Keratinocyte (primary cell): ENCODE measurements around the gene NAMPT. TPM values are rescaled to one million over a fixed set of nuclear protein-coding genes. Genes with fewer than 3 reads are reported as not detected.

Source experiments
- DNase-seq: peaks from one replicate; pipeline ENCODE4 v3.0.0-alpha.2; 2011; ENCODE audit warnings: low read depth, missing footprints, low spot score
- FAIRE-seq: peaks from 2 replicates; lab custom pipeline; 2011; peaks lifted over from hg19 to GRCh38; lab: Jason Lieb, UNC
- H2AFZ ChIP-seq: 2 replicates; pipeline ENCODE4 v1.6.0; 2012; ENCODE audit warnings: low read length, control low read depth, inconsistent platforms; ENCODE audit not compliant: control insufficient read depth
- H3K27ac ChIP-seq: 2 replicates; pipeline ENCODE4 v1.5.1; 2011; ENCODE audit warnings: low read length; ENCODE audit not compliant: control insufficient read depth, insufficient read depth
- H3K27me3 ChIP-seq: 3 replicates; pipeline ENCODE4 v1.6.0; 2011; ENCODE audit warnings: low read length; ENCODE audit not compliant: control insufficient read depth, insufficient read depth; ENCODE audit errors: extremely low read depth
- H3K36me3 ChIP-seq, 2 experiments: 2 replicates in 1 of 2; 3 replicates in 1 of 2; pipeline ENCODE4 v1.5.1; 2011; ENCODE audit warnings: low read length in 2 of 2, mild to moderate bottlenecking in 1 of 2; ENCODE audit not compliant: control insufficient read depth in 2 of 2, insufficient read depth in 2 of 2; ENCODE audit errors: extremely low read depth in 1 of 2
- H3K4me1 ChIP-seq: 3 replicates; pipeline ENCODE4 v1.5.1; 2011; ENCODE audit warnings: low read length; ENCODE audit not compliant: control insufficient read depth, insufficient read depth; ENCODE audit errors: extremely low read depth
- H3K4me2 ChIP-seq: 3 replicates; pipeline ENCODE4 v1.6.0; 2011; ENCODE audit warnings: low read depth, low read length; ENCODE audit not compliant: control insufficient read depth, insufficient read depth; ENCODE audit errors: extremely low read depth
- H3K4me3 ChIP-seq, 3 experiments: fragments of 200-600 bp in 1 of 3; sonication (generic) in 1 of 3; 2 replicates in 2 of 3; 3 replicates in 1 of 3; pipeline ENCODE4 v1.5.1; 2011 to 2016; ENCODE audit warnings: low read length in 3 of 3, mild to moderate bottlenecking in 3 of 3, control low read depth in 2 of 3, inconsistent platforms in 1 of 3, low read depth in 1 of 3, mixed read lengths in 1 of 3, mixed run types in 1 of 3, moderate library complexity in 1 of 3; ENCODE audit not compliant: control insufficient read depth in 2 of 3, insufficient read depth in 2 of 3; ENCODE audit errors: extremely low read depth in 1 of 3
- H3K79me2 ChIP-seq: 2 replicates; pipeline ENCODE4 v1.6.0; 2012; ENCODE audit warnings: low read length; ENCODE audit not compliant: control insufficient read depth, insufficient read depth
- H3K9ac ChIP-seq: 3 replicates; pipeline ENCODE4 v1.6.0; 2011; ENCODE audit warnings: low read length; ENCODE audit not compliant: control insufficient read depth, insufficient read depth; ENCODE audit errors: extremely low read depth
- H3K9me1 ChIP-seq: 3 replicates; pipeline ENCODE4 v1.6.0; 2011; ENCODE audit warnings: low read length; ENCODE audit not compliant: control insufficient read depth, insufficient read depth; ENCODE audit errors: extremely low read depth
- H3K9me3 ChIP-seq: 2 replicates; pipeline ENCODE4 v1.5.1; 2012; ENCODE audit warnings: low read depth, low read length; ENCODE audit not compliant: control insufficient read depth
- H4K20me1 ChIP-seq: 3 replicates; pipeline ENCODE4 v1.6.0; 2011; ENCODE audit warnings: low read length; ENCODE audit not compliant: control insufficient read depth, insufficient read depth; ENCODE audit errors: extremely low read depth
- CTCF ChIP-seq, 3 experiments: IDR thresholded peaks in 1 of 3; conservative IDR thresholded peaks in 1 of 3; optimal IDR thresholded peaks in 1 of 3; 2 replicates in 2 of 3; 3 replicates in 1 of 3; pipeline versions ENCODE3 to v1.5.1; 2011; ENCODE audit warnings: low read length in 3 of 3, mild to moderate bottlenecking in 3 of 3, moderate library complexity in 2 of 3, control low read depth in 1 of 3, inconsistent platforms in 1 of 3; ENCODE audit not compliant: insufficient read depth in 2 of 3; ENCODE audit errors: extremely low read depth in 1 of 3
- EZH2 ChIP-seq: IDR thresholded peaks from one replicate; pipeline ENCODE4 v1.6.1; 2012; ENCODE audit warnings: inconsistent platforms, mild to moderate bottlenecking, low read length, moderate library complexity
- dilution Hi-C: fragments of 300-500 bp; cut with MboI; formaldehyde crosslinking; loops from one replicate; pipeline ENCODE4 v1.7.0; 2020; ENCODE audit warnings: low sequenced_read_pairs; ENCODE audit not compliant: extremely low pct_ligation_motif_present
- polyA plus RNA-seq, 5 experiments: library from polyadenylated mRNA; depleted of rRNA in 3 of 5; stranded (reverse) in 3 of 5; stranded (forward) in 1 of 5; unstranded in 1 of 5; fragments of >200 nt; gene quantifications; 1 replicate in 1 of 5; 2 replicates in 3 of 5; 3 replicates in 1 of 5; pipeline versions ENCODE4 v1.2.1 to v1.2.3, GENCODE V29; 2011 to 2012; ENCODE audit warnings: missing spikeins in 2 of 5, low read depth in 1 of 5, low replicate concordance in 1 of 5

Gene NAMPT
- polyA plus RNA-seq, 1 donor (not counting 4 experiments of a cell fraction or from before 2014, with no cell fraction given): 94.2 TPM

- no peak overlapping the region for H3K4me2 ChIP-seq
- H3K36me3 ChIP-seq: no peaks in the 10 kb centered on the region
- no peaks in the 10 kb centered on the region for H4K20me1 ChIP-seq
- no peaks in the 10 kb centered on the region for H3K9me1 ChIP-seq
- no peak overlapping the region for H3K9ac ChIP-seq
- H3K27ac ChIP-seq: no peak overlapping the region
- H3K9me3 ChIP-seq: no peaks in the 10 kb centered on the region
- dilution Hi-C loops: no loop called here
- H3K27me3 ChIP-seq: no peaks in the 10 kb centered on the region
- no peak overlapping the region for H2AFZ ChIP-seq
- FAIRE-seq (no peak), DNase-seq (no peak)
- H3K4me1 ChIP-seq: peaks cover 3% of the 10 kb centered on the region
- no peaks in the 10 kb centered on the region for H3K79me2 ChIP-seq
- H3K4me3 ChIP-seq: no peak overlapping the region
- TF ChIP-seq EZH2 (no peak), CTCF (optimal IDR thresholded peaks at IDR 0.05 in 1 of 3, IDR thresholded peaks at IDR 0.05 in 1 of 3, conservative IDR thresholded peaks at IDR 0.05 in 1 of 3; ENCODE audit: extremely low read depth in 1 of 3, insufficient read depth in 2 of 3, low read length in 3 of 3) (no peak)
These were observed 61.6 kb downstream of the NAMPT start for GRCh38 chr7:106223156-106223555.

GRCh38 chr7:106222545-106222944 is 62.2 kb downstream of the NAMPT start:
- Histone ChIP-seq H3K4me1 (peaks cover 6% of the 10 kb centered on the region), H3K9me3 (no peaks in the 10 kb centered on the region), H3K9me1 (no peaks in the 10 kb centered on the region), H3K27me3 (no peaks in the 10 kb centered on the region), H3K36me3 (no peaks in the 10 kb centered on the region), H3K79me2 (no peaks in the 10 kb centered on the region), H4K20me1 (no peaks in the 10 kb centered on the region), H2AFZ (no peak overlapping the region), H3K4me3 (no peak overlapping the region), H3K27ac (no peak overlapping the region), H3K4me2 (no peak overlapping the region), H3K9ac (no peak overlapping the region)
- TF ChIP-seq CTCF (optimal IDR thresholded peaks at IDR 0.05 in 1 of 3, IDR thresholded peaks at IDR 0.05 in 1 of 3, conservative IDR thresholded peaks at IDR 0.05 in 1 of 3; ENCODE audit: extremely low read depth in 1 of 3, insufficient read depth in 2 of 3, low read length in 3 of 3) (no peak), EZH2 (no peak)
- DNase-seq (no peak), FAIRE-seq (no peak)
- dilution Hi-C loops: no loop called here
